ENCODE measurements around the gene EDN2.

EDN2 gene

DNA sequence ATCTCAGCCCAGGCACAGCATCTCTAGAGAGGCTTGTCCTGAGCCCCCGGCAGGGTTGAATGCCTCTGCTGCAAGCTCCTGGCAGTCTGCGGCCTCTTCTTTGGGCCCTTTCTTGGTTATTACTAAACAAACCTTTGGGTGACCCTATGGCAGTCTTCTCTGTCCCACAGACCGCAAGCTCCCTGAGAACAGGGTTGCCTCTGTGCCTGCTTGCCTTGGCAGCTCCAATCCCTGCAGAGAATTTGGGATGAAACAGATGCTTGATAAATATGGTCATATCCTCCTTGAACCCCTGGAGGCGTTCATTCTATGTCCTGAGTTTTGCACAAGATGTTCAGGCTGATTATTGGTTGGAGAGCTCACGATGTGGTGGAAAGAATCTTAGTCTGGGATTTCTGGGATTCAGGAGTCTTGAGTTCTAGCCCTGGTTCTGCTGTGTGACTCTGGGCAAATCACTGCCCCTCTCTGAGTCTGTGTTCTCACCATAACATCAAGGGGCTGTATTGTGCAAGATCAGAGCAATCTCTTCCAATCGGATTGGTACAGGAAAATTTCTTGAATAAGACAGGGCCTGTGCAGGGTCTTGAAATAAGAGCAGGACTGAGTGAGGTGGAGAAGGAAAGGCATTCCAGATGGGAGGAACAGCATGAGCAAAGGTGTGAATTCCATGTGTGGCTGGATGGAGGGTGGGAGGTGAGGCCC, 49.6 kb downstream of the EDN2 start:
- no peak for DNase-seq

DNA sequence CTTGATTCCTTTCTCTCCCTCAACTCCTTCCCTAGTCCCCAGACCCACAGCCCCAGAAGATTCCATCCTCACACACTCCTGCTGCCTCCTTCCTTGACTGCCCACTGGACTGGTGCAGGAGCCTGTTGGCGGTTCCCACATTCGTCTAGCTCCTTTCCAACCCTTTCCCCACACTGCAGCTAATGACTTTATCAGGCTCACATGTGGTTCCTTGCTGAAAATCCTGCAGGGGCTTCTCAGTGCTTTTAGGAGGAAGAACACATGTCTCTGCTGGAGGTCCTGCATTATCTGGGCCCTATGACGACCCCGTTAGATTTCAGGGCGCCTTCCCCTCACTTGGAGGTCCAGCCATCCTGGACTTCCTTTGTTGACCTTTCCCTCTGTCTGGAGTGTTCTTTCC, 50.2 kb downstream of the EDN2 start:
- no peak for DNase-seq

DNA sequence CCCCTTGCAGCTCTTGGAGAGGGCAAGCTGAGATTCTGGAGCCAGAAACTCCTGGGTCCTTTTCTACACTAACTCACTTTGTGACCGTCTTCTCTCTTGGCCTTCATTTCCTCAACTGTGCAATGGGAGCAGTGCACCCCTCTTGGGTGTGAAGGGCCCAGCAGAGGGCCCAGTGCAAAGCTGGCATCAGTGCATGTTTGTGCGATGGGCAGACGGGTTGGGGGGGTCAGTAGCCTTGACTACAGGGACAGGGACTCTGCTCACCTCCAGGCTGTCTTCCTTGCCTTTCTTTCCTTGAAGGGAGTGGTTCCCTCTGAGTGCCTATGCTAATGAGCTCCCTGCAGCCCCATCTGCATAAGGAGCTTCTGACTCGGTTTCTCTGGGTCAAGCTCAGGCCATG, 51.0 kb downstream of the EDN2 start:
- no peak for DNase-seq

DNA sequence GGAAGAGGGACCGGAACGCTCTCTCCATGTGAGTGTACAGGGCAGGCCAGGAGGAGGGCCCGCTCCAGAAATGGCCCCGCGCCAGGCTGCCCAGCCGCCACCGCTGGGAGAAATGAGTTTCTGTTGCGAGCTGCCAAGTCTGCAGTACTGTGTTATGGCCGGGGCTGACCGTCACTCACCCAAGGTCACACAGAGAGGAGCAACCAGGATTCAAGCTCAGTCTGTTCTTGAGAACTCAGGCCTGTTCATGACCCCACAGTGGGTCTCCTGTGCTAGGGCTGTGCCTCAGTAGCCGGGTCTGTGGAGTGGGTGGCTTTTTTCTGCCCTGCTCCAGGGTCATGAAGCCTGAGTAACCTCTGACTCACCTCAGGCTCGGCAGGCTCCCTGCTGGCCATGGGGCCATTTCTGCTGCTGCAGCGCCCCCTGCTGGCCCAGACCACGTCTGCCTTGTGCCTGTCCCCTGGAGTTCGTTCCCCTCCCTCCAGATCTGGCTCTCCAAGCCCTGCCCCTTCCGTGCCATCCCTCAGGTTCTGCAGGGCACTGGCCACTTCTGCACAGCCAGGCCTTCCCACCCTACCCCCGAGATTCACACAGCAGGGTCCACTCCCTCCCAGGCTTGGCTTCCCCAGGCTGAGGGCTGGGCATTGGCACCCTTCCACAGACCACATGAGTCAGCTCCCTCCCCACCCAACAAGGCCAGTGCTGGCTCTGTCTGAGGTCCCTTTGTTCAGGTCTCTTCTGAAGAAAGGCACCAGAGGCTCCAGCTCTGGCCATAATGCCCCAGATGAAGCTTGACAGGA, 51.8 kb downstream of the EDN2 start:
- no peak for DNase-seq

DNA sequence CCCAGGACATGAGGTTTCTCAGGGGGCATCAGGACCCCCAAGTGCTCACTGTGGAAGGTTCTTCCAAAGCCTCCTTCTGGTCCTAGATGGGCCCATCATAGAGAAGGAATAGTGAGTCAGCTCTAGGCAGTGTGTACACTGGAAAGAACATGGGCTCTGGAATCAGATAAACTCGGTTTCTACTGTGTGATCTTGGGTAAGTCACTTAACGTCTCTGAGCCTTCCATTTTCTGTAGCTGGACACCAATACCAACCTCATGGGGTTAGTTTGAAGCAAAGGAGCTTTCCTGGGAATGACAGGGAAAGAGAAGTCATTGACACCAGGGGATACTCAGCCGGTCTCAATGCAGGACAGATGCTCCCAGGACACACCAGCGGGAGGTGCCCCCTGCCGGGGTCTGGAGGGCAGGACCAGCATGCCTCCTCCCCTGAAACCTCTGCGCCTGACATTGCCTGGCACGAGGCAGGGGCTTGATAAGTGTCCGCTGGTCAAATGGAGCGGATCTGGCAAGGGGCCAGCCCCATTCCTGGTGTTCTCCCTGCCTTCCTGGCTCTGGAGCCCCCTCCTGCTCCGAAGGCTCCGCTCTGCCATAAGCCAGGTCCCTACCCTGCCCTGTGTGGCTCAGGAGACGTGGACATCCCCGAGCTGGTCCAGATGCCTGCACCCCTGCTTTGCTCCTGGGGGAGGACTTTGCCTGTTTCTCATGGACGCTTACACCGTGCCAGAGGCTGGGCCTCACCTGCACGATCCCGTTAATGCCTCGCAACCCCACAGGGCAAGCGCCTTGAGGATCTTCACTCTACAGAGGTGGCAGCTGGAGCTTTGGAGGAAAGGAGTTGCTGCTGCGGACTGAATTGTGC, 52.8 kb downstream of the EDN2 start:
- DNase-seq: no peak

DNA sequence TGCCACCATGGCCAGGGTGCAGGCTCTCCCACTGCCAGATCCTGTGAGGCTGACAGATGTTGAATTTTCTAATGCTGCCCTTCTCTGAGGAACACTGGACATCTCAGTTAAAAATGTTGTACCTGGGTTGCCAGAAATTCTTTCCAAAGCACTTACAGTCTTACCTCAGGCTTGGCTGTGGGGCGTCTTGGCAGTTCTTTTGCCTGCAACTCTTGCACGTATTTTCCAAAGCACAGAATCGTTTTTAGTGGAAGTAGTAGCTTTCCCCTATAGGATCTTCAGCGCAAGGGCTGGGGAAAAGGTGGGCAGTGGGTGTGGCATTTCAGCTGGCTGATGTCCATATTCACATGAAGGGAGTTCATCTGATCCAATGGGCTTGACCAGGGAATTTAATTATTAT, 53.9 kb downstream of the EDN2 start:
- no peak for DNase-seq

DNA sequence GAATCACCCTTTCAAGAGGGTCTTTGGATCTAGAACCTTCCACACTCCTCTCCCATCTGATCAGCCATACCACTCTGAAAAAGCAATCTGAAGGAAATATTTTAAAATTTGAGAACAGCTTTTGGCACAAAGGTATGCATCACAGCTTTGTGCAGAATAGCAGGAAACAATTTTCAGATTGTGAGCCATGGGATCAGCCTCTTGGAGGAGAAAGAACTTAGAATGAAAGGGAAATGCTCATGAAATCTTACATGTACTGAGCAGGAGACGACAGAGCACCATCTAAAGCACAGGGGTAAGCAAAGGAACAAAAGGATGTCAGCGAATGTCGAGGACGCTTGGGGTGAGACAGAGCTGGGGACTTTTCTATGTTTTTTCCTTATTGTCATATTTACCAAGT, 54.4 kb downstream of the EDN2 start:
- no peak for DNase-seq

DNA sequence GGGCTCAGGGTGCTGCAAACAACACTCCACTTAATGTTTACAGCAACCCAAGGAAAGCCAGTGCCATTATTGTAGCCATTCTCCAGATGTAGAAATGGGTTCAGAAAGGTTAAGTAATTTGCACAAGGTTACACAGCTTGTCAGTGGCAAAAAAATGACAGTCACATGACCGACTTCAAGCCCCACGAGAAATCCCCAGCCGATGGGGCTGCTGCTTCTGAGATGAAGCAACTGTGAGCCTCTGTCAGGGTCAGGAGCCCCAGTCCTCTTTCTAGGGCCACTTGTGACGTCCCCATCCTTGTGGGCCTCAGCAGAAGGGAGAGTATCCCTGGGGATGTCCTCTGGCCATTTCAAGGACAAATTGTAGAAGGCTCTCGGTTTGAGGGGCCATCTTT, 54.8 kb downstream of the EDN2 start:
- DNase-seq: no peak

Measured in NCI-H1436 treated with DMSO at 0.1 percent for 48 hours (cell line).